Stromal cell of bone marrow (primary cell): ENCODE measurements around the gene CFAP61.

ENCODE experiments used
- DNase-seq: peaks from one replicate; pipeline ENCODE4 v3.0.0-alpha.2; 2012; ENCODE audit warnings: low read depth

CFAP61 gene

GRCh38 chr20:20365480-20366161 is 313.3 kb downstream of the CFAP61 start:
- DNase-seq: no peak

- no peak for DNase-seq
Observed at GRCh38 chr20:20366551-20366875, 314.2 kb downstream of the CFAP61 start.

GRCh38 chr20:20366876-20367574 is 314.7 kb downstream of the CFAP61 start:
- no peak for DNase-seq

- DNase-seq: no peak
Observed at GRCh38 chr20:20367575-20368417, 315.5 kb downstream of the CFAP61 start, which contains the start of gene INSM1. Gene INSM1, plus strand, starts transcription at chr20:20368104. Its CDS starts 164 bp downstream, at chr20:20368268.

DNA sequence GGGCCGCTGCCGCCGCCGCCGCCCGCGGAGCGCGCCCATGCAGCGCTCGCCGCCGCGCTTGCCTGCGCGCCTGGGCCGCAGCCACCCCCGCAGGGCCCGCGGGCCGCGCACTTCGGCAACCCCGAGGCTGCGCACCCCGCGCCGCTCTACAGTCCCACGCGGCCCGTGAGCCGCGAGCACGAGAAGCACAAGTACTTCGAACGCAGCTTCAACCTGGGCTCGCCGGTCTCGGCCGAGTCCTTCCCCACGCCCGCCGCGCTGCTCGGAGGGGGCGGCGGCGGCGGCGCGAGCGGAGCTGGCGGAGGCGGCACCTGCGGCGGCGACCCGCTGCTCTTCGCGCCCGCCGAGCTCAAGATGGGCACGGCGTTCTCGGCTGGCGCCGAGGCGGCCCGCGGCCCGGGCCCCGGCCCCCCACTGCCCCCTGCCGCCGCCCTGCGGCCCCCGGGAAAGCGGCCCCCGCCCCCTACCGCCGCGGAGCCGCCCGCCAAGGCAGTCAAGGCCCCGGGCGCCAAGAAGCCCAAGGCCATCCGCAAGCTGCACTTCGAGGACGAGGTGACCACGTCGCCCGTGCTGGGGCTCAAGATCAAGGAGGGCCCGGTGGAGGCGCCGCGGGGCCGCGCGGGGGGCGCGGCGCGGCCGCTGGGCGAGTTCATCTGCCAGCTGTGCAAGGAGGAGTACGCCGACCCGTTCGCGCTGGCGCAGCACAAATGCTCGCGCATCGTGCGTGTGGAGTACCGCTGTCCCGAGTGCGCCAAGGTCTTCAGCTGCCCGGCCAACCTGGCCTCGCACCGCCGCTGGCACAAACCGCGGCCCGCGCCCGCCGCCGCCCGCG is 316.3 kb downstream of the CFAP61 start:
- no peak for DNase-seq

GRCh38 chr20:20369250-20370093 is 317.1 kb downstream of the CFAP61 start:
- no peak for DNase-seq

GRCh38 chr20:20370094-20370575 is 317.8 kb downstream of the CFAP61 start:
- DNase-seq: no peak

- no peak for DNase-seq
Observed at GRCh38 chr20:20371083-20371482, 318.8 kb downstream of the CFAP61 start.

DNA sequence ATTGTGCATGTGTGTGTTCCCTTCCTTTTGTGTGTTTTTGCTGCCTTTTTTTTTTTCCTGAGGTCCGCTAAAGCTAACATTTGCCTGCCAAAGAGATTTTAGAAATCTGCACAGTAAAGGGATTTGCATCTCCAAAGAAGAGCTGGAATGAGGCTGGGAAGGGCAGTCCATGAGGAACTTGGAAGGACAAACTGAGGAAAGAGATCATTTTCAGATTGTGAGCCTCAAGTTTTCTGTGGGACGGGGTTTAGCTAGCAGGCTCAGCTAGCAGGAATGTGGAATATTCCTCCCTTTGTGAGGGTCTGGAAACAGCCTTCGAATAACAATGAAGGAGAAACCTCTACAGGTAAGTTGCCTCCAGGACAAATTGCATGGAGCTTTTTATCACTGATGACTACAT is 319.3 kb downstream of the CFAP61 start:
- DNase-seq: no peak

DNA sequence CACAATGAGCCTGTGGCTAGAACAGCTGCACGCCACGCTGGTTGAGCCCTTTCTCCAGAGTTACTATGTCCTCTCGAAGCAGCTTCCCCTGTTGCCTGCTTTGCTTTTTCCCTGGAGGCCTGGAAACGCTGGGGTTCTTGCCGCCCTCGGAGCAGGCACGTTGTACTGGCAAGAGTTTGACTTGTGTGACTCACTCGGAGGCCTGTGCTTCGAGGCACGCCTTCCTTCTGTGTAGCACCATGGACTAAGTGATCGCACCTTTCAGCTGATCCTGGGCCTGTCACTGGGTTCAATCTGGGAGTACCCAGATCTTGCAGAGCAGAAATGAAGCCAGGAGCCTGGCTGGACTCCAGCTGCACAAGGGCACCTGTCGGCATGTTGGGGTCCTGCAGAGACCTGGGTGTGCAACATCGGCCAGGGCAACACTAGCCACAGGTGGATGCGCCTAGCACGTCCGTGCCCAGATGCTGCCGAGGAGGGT is 320.8 kb downstream of the CFAP61 start:
- DNase-seq: peak; percentile 25

- no peak for DNase-seq
Observed at GRCh38 chr20:20375862-20376261, 323.5 kb downstream of the CFAP61 start.

DNA sequence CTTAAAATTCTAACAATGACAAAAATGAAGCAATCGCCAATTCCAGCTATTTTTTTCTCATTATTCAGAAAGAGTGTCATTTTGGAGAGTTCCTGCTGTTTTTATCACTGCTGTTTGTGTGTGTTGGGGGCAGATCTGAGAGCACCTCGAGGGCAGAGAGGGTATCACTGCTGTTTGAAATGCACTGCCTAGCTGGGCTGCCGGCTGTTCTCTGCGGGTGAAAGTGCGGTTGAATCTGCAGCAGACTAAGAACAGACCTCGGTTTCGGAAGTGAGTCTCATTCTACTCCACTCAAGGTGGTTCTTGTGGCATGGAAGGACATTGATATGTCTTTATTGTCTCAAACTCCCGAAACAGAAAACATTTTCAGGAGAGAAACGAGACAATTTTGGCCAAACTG is 333.9 kb downstream of the CFAP61 start:
- no peak for DNase-seq

GRCh38 chr20:20390393-20390792 is 338.1 kb downstream of the CFAP61 start:
- DNase-seq: no peak

DNA sequence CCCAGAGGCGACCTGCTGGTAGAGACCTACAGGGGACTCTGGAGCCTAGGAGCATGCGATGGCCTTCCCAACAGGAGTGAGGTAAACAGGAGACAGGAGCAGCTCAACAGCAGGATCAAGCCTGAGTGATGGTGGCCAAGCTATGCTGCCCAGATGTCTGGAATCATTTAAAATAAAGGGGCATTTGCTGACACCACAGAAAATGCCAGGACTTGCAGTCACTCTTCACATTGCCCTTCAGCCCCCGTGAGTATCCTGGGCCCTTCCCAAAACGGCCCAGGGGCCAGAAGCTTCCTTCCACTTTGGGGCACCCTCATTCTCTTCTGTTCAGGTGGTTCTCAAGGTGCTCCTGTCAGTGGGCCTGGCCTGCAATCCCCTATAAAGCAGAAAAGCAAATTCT is 338.8 kb downstream of the CFAP61 start:
- no peak for DNase-seq

DNA sequence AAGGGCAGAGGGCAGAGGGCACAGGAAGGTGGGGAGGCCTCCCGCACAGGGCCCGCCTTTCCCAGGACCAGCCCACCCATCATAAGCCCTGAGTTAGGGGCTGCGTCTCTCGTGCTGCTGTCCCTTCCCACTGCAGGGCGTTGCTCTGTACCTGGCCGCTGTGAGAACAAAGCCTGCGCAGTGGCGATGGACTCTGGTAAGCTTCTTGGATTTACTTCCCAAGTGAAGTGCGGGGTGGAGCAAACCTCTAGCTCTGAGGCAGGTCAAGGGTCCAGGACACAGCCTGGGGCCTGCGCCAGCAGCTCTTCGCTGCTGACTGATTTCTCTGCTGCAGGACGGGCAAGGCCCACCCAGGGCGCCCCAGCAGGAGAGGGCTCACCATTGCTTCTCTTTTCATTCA is 339.4 kb downstream of the CFAP61 start:
- no peak for DNase-seq

GRCh38 chr20:20393207-20394120 is 341.1 kb downstream of the CFAP61 start:
- peak; percentile 34 for DNase-seq

GRCh38 chr20:20395087-20395486 is 342.8 kb downstream of the CFAP61 start:
- DNase-seq: no peak

- no peak for DNase-seq
Observed at GRCh38 chr20:20395903-20396568, 343.7 kb downstream of the CFAP61 start.

DNA sequence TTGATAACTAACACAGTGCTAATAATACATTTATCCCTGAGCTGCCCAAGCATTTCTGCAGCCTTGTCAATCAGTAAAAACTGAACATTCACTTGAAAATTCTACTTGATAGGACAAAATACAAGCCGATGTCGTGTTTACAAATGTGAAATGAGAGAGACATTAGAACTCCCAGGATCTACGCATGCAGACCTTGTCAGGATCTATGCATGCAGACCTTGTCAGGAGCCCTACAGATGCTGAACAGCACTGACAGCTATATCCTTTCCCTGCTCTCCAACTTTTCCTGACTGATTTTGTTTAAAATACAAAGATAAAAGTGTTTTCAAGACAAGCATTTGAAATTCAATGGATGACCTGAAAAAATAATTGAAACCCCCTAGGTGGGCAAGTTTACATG is 344.5 kb downstream of the CFAP61 start:
- DNase-seq: no peak
